HEK293 (cell line): ENCODE results near the gene SCAF4.

Experiments
- CTCF ChIA-PET: fragments of 350-600 bp; formaldehyde crosslinking; extraction: SDS; loops from one replicate; lab custom pipeline; 2021; ENCODE audit warnings: antibody characterized with exemption; lab: Yijun Ruan, JAX
- POLR2A ChIA-PET: fragments of 300-600 bp; formaldehyde crosslinking; extraction: SDS; loops from one replicate; lab custom pipeline; 2020; ENCODE audit warnings: antibody characterized with exemption, inconsistent platforms; lab: Yijun Ruan, JAX
- H3K27ac ChIP-seq: fragments of 200-500 bp; sonication (Bioruptor generic); 2 replicates; pipeline ENCODE4 v1.5.1; 2014; ENCODE audit warnings: low read depth, low read length, control low read depth, inconsistent platforms; ENCODE audit errors: extremely low read depth
- H3K36me3 ChIP-seq, 2 experiments: fragments of 200-500 bp in 1 of 2; sonication (Bioruptor generic) in 1 of 2; 1 replicate in 1 of 2; 2 replicates in 1 of 2; pipeline ENCODE4 v1.5.1; 2014 to 2017; ENCODE audit warnings: inconsistent platforms in 2 of 2, low read length in 2 of 2; ENCODE audit not compliant: control insufficient read depth in 2 of 2, insufficient read depth in 1 of 2
- H3K4me1 ChIP-seq: fragments of 200-500 bp; sonication (Bioruptor generic); 2 replicates; pipeline ENCODE4 v1.5.1; 2014; ENCODE audit warnings: mild to moderate bottlenecking, low read length, inconsistent platforms; ENCODE audit not compliant: control insufficient read depth, insufficient read depth
- H3K4me3 ChIP-seq: 2 replicates; pipeline ENCODE4 v1.5.1; 2011; ENCODE audit warnings: low read depth, mild to moderate bottlenecking, control low read depth, low read length, moderate library complexity
- H3K9me3 ChIP-seq: fragments of 200-500 bp; sonication (Bioruptor generic); 2 replicates; pipeline ENCODE4 v1.5.1; 2014; ENCODE audit warnings: low read depth, low read length, inconsistent platforms; ENCODE audit not compliant: control insufficient read depth, insufficient read depth
- OSR2 ChIP-seq: fragments of 450-650 bp; formaldehyde crosslinking; IDR thresholded peaks from 2 replicates; pipeline ENCODE4 v1.5.1; 2016; ENCODE audit warnings: missing biosample characterization, missing genetic modification characterization
- OVOL3 ChIP-seq: fragments of 450-650 bp; formaldehyde crosslinking; IDR thresholded peaks from 2 replicates; pipeline ENCODE4 v1.5.1; 2016; ENCODE audit warnings: missing biosample characterization, missing genetic modification characterization
- PATZ1 ChIP-seq: fragments of 450-650 bp; formaldehyde crosslinking; IDR thresholded peaks from 2 replicates; pipeline ENCODE4 v1.5.1; 2016; ENCODE audit warnings: missing biosample characterization, missing genetic modification characterization
- PRDM1 ChIP-seq: fragments of 450-650 bp; formaldehyde crosslinking; IDR thresholded peaks from 2 replicates; pipeline ENCODE4; 2016; ENCODE audit warnings: missing biosample characterization, missing genetic modification characterization
- PRDM10 ChIP-seq: fragments of 450-650 bp; formaldehyde crosslinking; IDR thresholded peaks from 2 replicates; pipeline ENCODE4 v1.5.1; 2016; ENCODE audit warnings: missing biosample characterization, missing genetic modification characterization
- PRDM6 ChIP-seq: fragments of 450-650 bp; formaldehyde crosslinking; IDR thresholded peaks from 2 replicates; pipeline ENCODE4 v1.5.1; 2017; ENCODE audit warnings: missing biosample characterization, missing genetic modification characterization
- YY2 ChIP-seq: fragments of 450-650 bp; formaldehyde crosslinking; IDR thresholded peaks from 2 replicates; pipeline ENCODE4 v1.5.1; 2016; ENCODE audit warnings: missing biosample characterization, missing genetic modification characterization
- ZNF157 ChIP-seq: fragments of 450-650 bp; formaldehyde crosslinking; IDR thresholded peaks from 2 replicates; pipeline ENCODE4 v1.5.1; 2016; ENCODE audit warnings: missing biosample characterization, missing genetic modification characterization
- ZNF175 ChIP-seq: fragments of 450-650 bp; formaldehyde crosslinking; IDR thresholded peaks from 2 replicates; pipeline ENCODE4 v1.5.1; 2016; ENCODE audit warnings: missing biosample characterization, missing genetic modification characterization
- ZNF362 ChIP-seq: fragments of 450-650 bp; formaldehyde crosslinking; IDR thresholded peaks from 2 replicates; pipeline ENCODE4 v1.5.1; 2016; ENCODE audit warnings: missing biosample characterization, missing genetic modification characterization
- ZNF366 ChIP-seq: fragments of 450-650 bp; formaldehyde crosslinking; conservative IDR thresholded peaks from 2 replicates; pipeline ENCODE4 v1.5.1; 2016; ENCODE audit warnings: missing biosample characterization, missing genetic modification characterization
- ZNF404 ChIP-seq: fragments of 450-650 bp; formaldehyde crosslinking; IDR thresholded peaks from 2 replicates; pipeline ENCODE4 v1.5.1; 2017; ENCODE audit warnings: missing biosample characterization, missing genetic modification characterization
- ZNF416 ChIP-seq: fragments of 450-650 bp; formaldehyde crosslinking; IDR thresholded peaks from 2 replicates; pipeline ENCODE4 v1.5.1; 2016; ENCODE audit warnings: missing biosample characterization, missing genetic modification characterization
- ZNF610 ChIP-seq: fragments of 450-650 bp; formaldehyde crosslinking; IDR thresholded peaks from 2 replicates; pipeline ENCODE4 v1.5.1; 2016; ENCODE audit warnings: missing biosample characterization, missing genetic modification characterization, borderline replicate concordance
- ZNF629 ChIP-seq: fragments of 450-650 bp; formaldehyde crosslinking; IDR thresholded peaks from 2 replicates; pipeline ENCODE4 v1.5.1; 2017; ENCODE audit warnings: missing biosample characterization, missing genetic modification characterization
- ZNF645 ChIP-seq: fragments of 450-650 bp; formaldehyde crosslinking; IDR thresholded peaks from 2 replicates; pipeline ENCODE4; 2016; ENCODE audit warnings: missing biosample characterization, missing genetic modification characterization
- ZNF658 ChIP-seq: fragments of 450-650 bp; formaldehyde crosslinking; IDR thresholded peaks from 2 replicates; pipeline ENCODE4; 2016; ENCODE audit warnings: missing biosample characterization, missing genetic modification characterization
- ZNF76 ChIP-seq: fragments of 450-650 bp; formaldehyde crosslinking; IDR thresholded peaks from 2 replicates; pipeline ENCODE4; 2016; ENCODE audit warnings: low read depth, missing biosample characterization, missing genetic modification characterization, borderline replicate concordance
- ZNF837 ChIP-seq: fragments of 450-650 bp; formaldehyde crosslinking; IDR thresholded peaks from 2 replicates; pipeline ENCODE4 v1.5.1; 2016; ENCODE audit warnings: missing biosample characterization, missing genetic modification characterization

Gene SCAF4

GRCh38 chr21:31760931-31761330 is 29.0 kb upstream of the SCAF4 start:
- Histone ChIP-seq H3K27ac (no peak overlapping the region), H3K36me3 (no peaks in the 10 kb centered on the region), H3K4me3 (no peak overlapping the region), H3K9me3 (no peaks in the 10 kb centered on the region), H3K4me1 (no peaks in the 10 kb centered on the region)
- CTCF ChIA-PET: interaction anchor here (0.8 kb wide), 1 partner anchor 105 kb away, joined by 3 read pairs; no protein-coding TSS in a partner anchor
- TF ChIP-seq ZNF658 (tag by site-specific recombination) (no peak), ZNF366 (tag by site-specific recombination) (peak; percentile 90), ZNF175 (0 out of 2 replicates have a peak, but pooled peaks have one; percentile 47), ZNF645 (tag by site-specific recombination) (no peak), PRDM1 (peak; percentile 92), ZNF610 (tag by site-specific recombination) (no peak)
- POLR2A ChIA-PET: no interaction called here

GRCh38 chr21:31756787-31757186 is 24.9 kb upstream of the SCAF4 start:
- CTCF ChIA-PET: interaction anchor here (0.6 kb wide), 2 partner anchors 27 to 31 kb away, joined by 3 to 4 read pairs; no protein-coding TSS in a partner anchor
- POLR2A ChIA-PET: no interaction called here
- Histone ChIP-seq H3K4me3 (no peak overlapping the region), H3K4me1 (no peaks in the 10 kb centered on the region), H3K36me3 (no peaks in the 10 kb centered on the region), H3K27ac (no peak overlapping the region), H3K9me3 (no peaks in the 10 kb centered on the region)
- no peak for TF ChIP-seq OVOL3
- TF ChIP-seq PATZ1 (tag by site-specific recombination): no peak

GRCh38 chr21:31755027-31755426 is 23.1 kb upstream of the SCAF4 start:
- Histone ChIP-seq H3K27ac (no peak overlapping the region), H3K4me3 (no peak overlapping the region), H3K9me3 (no peaks in the 10 kb centered on the region), H3K4me1 (no peaks in the 10 kb centered on the region), H3K36me3 (no peaks in the 10 kb centered on the region)
- ChIA-PET CTCF (interaction anchor here (0.6 kb wide), 1 partner anchor 10 kb away, joined by 3 read pairs; no protein-coding TSS in a partner anchor), POLR2A (no interaction called here)
- TF ChIP-seq ZNF837 (no peak), ZNF404 (no peak), ZNF76 (tag by site-specific recombination) (no peak), PRDM6 (tag by site-specific recombination) (no peak), YY2 (tag by site-specific recombination) (no peak), ZNF362 (tag by site-specific recombination) (no peak), ZNF416 (tag by site-specific recombination) (no peak), OSR2 (tag by site-specific recombination) (no peak), ZNF157 (tag by site-specific recombination) (no peak), PRDM10 (tag by site-specific recombination) (no peak), ZNF629 (tag by site-specific recombination) (no peak)
